ENCODE measurements around the gene ZNF268. TPM values are rescaled to one million over a fixed set of nuclear protein-coding genes. Genes with fewer than 3 reads are reported as not detected.

Gene ZNF268
- total and polyA plus RNA-seq, 2 of the 13 experiments (the other 11 are each of a cell fraction or from before 2014, with no cell fraction given) = 7.6 to 31.3 TPM

GRCh38 chr12:133181238-133181959 is at the start of gene ZNF268 (continued):
- TF ChIP-seq, protein P1, sequence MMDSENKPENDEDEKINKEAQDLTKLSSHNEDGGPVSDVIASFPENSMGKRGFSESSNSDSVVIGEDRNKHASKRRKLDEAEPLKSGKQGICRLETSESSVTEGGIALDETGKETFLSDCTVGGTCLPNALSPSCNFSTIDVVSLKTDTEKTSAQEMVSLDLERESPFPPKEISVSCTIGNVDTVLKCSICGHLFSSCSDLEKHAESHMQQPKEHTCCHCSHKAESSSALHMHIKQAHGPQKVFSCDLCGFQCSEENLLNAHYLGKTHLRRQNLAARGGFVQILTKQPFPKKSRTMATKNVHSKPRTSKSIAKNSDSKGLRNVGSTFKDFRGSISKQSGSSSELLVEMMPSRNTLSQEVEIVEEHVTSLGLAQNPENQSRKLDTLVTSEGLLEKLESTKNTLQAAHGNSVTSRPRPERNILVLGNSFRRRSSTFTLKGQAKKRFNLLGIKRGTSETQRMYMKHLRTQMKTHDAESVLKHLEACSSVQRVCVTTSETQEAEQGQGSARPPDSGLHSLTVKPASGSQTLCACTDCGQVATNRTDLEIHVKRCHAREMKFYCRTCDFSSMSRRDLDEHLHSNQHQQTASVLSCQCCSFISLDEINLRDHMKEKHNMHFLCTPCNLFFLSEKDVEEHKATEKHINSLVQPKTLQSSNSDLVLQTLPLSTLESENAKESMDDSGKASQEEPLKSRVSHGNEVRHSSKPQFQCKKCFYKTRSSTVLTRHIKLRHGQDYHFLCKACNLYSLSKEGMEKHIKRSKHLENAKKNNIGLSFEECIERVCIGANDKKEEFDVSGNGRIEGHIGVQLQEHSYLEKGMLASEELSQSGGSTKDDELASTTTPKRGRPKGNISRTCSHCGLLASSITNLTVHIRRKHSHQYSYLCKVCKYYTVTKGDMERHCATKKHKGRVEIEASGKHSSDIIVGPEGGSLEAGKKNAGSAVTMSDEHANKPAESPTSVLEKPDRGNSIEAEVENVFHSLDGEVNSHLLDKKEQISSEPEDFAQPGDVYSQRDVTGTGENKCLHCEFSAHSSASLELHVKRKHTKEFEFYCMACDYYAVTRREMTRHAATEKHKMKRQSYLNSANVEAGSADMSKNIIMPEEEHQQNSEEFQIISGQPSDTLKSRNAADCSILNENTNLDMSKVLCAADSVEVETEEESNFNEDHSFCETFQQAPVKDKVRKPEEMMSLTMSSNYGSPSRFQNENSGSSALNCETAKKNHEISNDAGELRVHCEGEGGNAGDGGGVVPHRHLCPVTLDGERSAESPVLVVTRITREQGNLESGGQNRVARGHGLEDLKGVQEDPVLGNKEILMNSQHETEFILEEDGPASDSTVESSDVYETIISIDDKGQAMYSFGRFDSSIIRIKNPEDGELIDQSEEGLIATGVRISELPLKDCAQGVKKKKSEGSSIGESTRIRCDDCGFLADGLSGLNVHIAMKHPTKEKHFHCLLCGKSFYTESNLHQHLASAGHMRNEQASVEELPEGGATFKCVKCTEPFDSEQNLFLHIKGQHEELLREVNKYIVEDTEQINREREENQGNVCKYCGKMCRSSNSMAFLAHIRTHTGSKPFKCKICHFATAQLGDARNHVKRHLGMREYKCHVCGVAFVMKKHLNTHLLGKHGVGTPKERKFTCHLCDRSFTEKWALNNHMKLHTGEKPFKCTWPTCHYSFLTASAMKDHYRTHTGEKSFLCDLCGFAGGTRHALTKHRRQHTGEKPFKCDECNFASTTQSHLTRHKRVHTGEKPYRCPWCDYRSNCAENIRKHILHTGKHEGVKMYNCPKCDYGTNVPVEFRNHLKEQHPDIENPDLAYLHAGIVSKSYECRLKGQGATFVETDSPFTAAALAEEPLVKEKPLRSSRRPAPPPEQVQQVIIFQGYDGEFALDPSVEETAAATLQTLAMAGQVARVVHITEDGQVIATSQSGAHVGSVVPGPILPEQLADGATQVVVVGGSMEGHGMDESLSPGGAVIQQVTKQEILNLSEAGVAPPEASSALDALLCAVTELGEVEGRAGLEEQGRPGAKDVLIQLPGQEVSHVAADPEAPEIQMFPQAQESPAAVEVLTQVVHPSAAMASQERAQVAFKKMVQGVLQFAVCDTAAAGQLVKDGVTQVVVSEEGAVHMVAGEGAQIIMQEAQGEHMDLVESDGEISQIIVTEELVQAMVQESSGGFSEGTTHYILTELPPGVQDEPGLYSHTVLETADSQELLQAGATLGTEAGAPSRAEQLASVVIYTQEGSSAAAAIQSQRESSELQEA (CRISPR knock-in tag; IDR thresholded peaks at IDR 0.05; ENCODE audit: not compliant biosample characterization) = no peak
- no peak for TF ChIP-seq AGO1 (IDR thresholded peaks at IDR 0.05; ENCODE audit: low read depth, low read length, poor library complexity, severe bottlenecking)
- no peak for TF ChIP-seq PHF21A (CRISPR knock-in tag; IDR thresholded peaks at IDR 0.05)
- no peak; the same call in 1 of the 2 replicates for TF ChIP-seq SALL2 (CRISPR knock-in tag; IDR thresholded peaks at IDR 0.05)
- no peak for TF ChIP-seq ZNF678 (CRISPR knock-in tag; IDR thresholded peaks at IDR 0.05)
- TF ChIP-seq ZNF850 (CRISPR knock-in tag; conservative IDR thresholded peaks at IDR 0.05) = no peak
- TF ChIP-seq CBX5 (CRISPR knock-in tag; IDR thresholded peaks at IDR 0.05; ENCODE audit: borderline replicate concordance) = peak; percentile 96
- no peak for TF ChIP-seq ZNF329 (CRISPR knock-in tag; IDR thresholded peaks at IDR 0.05; ENCODE audit: low read depth)
- no peak for TF ChIP-seq JDP2 (CRISPR knock-in tag; IDR thresholded peaks at IDR 0.05; ENCODE audit: borderline replicate concordance)
- TF ChIP-seq GABPA (IDR thresholded peaks at IDR 0.05; ENCODE audit: low read depth, low read length) = peak; percentile 72
- peak; percentile 97 for TF ChIP-seq GABPA (CRISPR knock-in tag; IDR thresholded peaks at IDR 0.05; ENCODE audit: low read depth)
- no peak for TF ChIP-seq SMARCE1 (IDR thresholded peaks at IDR 0.05; ENCODE audit: borderline replicate concordance)
- TF ChIP-seq CC2D1A (CRISPR knock-in tag; IDR thresholded peaks at IDR 0.05) = no peak
- TF ChIP-seq ISX (CRISPR knock-in tag; conservative IDR thresholded peaks at IDR 0.05) = no peak
- TF ChIP-seq ATF3 (CRISPR knock-in tag; IDR thresholded peaks at IDR 0.05) = 0 out of 2 replicates have a peak, but pooled peaks have one; percentile 22
- no peak for TF ChIP-seq ARID3A (IDR thresholded peaks at IDR 0.05; ENCODE audit: low read depth, low read length)

Measured in HepG2 (cell line).